BE2C (cell line): ENCODE data around the gene PLVAP.

Source experiments
- DNase-seq: peaks from one replicate; pipeline ENCODE4 v3.0.0-alpha.2; 2020
- H3K27me3 ChIP-seq: fragments of 250-450 bp; sonication (Bioruptor Pico); 2 replicates; pipeline ENCODE4 v1.5.1; 2020; ENCODE audit warnings: mild to moderate bottlenecking
- H3K36me3 ChIP-seq: fragments of 250-450 bp; sonication (Bioruptor Pico); 2 replicates; pipeline ENCODE4 v1.5.1; 2020; ENCODE audit warnings: mild to moderate bottlenecking
- H3K4me1 ChIP-seq: fragments of 250-450 bp; sonication (Bioruptor Pico); 2 replicates; pipeline ENCODE4 v1.5.1; 2020
- H3K4me3 ChIP-seq: 2 replicates; pipeline ENCODE4 v1.5.1; 2011; ENCODE audit warnings: low read depth, low read length
- H3K9me3 ChIP-seq: fragments of 250-450 bp; sonication (Bioruptor Pico); 2 replicates; pipeline ENCODE4 v1.5.1; 2020
- CTCF ChIP-seq: IDR thresholded peaks from 2 replicates; pipeline ENCODE4 v1.5.1; 2012; ENCODE audit warnings: mild to moderate bottlenecking, low read depth, low read length

PLVAP gene

GRCh38 chr19:17323964-17324332 lies 53.2 kb downstream of the PLVAP start:
- TF ChIP-seq CTCF = no peak; the same call in 1 of the 2 replicates
- DNase-seq = no peak
- no peaks in the 10 kb centered on the region for H3K27me3 ChIP-seq
- H3K4me1 ChIP-seq = no peaks in the 10 kb centered on the region
- H3K9me3 ChIP-seq = no peaks in the 10 kb centered on the region
- H3K4me3 ChIP-seq = peak overlapping the region; percentile 28; the same call in 1 of the 2 replicates
- peaks cover 18% of the 10 kb centered on the region for H3K36me3 ChIP-seq

- Histone ChIP-seq H3K36me3 (peaks cover 19% of the 10 kb centered on the region), H3K4me1 (no peaks in the 10 kb centered on the region), H3K4me3 (peak overlapping the region; percentile 28; the same call in 1 of the 2 replicates), H3K9me3 (no peaks in the 10 kb centered on the region), H3K27me3 (no peaks in the 10 kb centered on the region)
- no peak for DNase-seq
- TF ChIP-seq CTCF = no peak
Observed at GRCh38 chr19:17323300-17323963, 53.7 kb downstream of the PLVAP start.

- no peak for TF ChIP-seq CTCF
- DNase-seq = no peak
Observed at GRCh38 chr19:17322854-17323253, 54.3 kb downstream of the PLVAP start.

GRCh38 chr19:17321655-17322489 lies 55.3 kb downstream of the PLVAP start:
- Histone ChIP-seq H3K4me3 (no peak overlapping the region), H3K9me3 (no peaks in the 10 kb centered on the region), H3K4me1 (no peaks in the 10 kb centered on the region), H3K27me3 (no peaks in the 10 kb centered on the region), H3K36me3 (peaks cover 19% of the 10 kb centered on the region)
- DNase-seq = no peak
- TF ChIP-seq CTCF = no peak

More at GRCh38 chr19:17322854-17323253, 54.3 kb downstream of the PLVAP start:
- H3K9me3 ChIP-seq = no peaks in the 10 kb centered on the region
- no peaks in the 10 kb centered on the region for H3K4me1 ChIP-seq
- no peak overlapping the region for H3K4me3 ChIP-seq
- peaks cover 19% of the 10 kb centered on the region for H3K36me3 ChIP-seq
- H3K27me3 ChIP-seq = no peaks in the 10 kb centered on the region

GRCh38 chr19:17320435-17320834 lies 56.7 kb downstream of the PLVAP start:
- peaks cover 27% of the 10 kb centered on the region for H3K36me3 ChIP-seq
- H3K4me3 ChIP-seq = no peak overlapping the region
- H3K9me3 ChIP-seq = no peaks in the 10 kb centered on the region
- no peaks in the 10 kb centered on the region for H3K27me3 ChIP-seq
- no peaks in the 10 kb centered on the region for H3K4me1 ChIP-seq
- no peak for DNase-seq
- no peak for TF ChIP-seq CTCF
